HG02623 (cell line): ENCODE measurements around the gene RUSF1.
A peak's percentile ranks its signal among the peaks of the same experiment; 100 is the strongest.
"Not testable (repeated sequence)": the region's sequence is repeated elsewhere in the genome, so short reads cannot be mapped to it uniquely, and the experiment has no call there.

Experiments
- ATAC-seq: cut with Tn5 transposase; IDR thresholded peaks from one replicate; pipeline ENCODE4 v1.9.1; 2021; ENCODE audit warnings: moderate library complexity; ENCODE audit not compliant: unreplicated experiment

The RUSF1 gene

GRCh38 chr16:31487071-31487719 lies 21.0 kb downstream of the RUSF1 start:
- peak; percentile 10 for ATAC-seq

- ATAC-seq: no peak
These were observed 22.1 kb downstream of the RUSF1 start for GRCh38 chr16:31486045-31486444.

GRCh38 chr16:31485571-31485970 lies 22.6 kb downstream of the RUSF1 start:
- ATAC-seq: no peak

- ATAC-seq: no peak
These were observed 23.6 kb downstream of the RUSF1 start for GRCh38 chr16:31484491-31485171.

GRCh38 chr16:31484048-31484447 lies 24.1 kb downstream of the RUSF1 start:
- ATAC-seq: not testable (repeated sequence)

GRCh38 chr16:31483081-31483480 lies 25.1 kb downstream of the RUSF1 start, which contains the start of gene SLC5A2:
Gene SLC5A2, plus strand, starts transcription at chr16:31483123. Its CDS starts 14 bp downstream, at chr16:31483137.
- ATAC-seq: no peak

- no peak for ATAC-seq
These were observed 27.2 kb downstream of the RUSF1 start for GRCh38 chr16:31480851-31481536.

- no peak for ATAC-seq
These were observed 28.4 kb downstream of the RUSF1 start for GRCh38 chr16:31479751-31480150.

- no peak for ATAC-seq
These were observed 29.2 kb downstream of the RUSF1 start for GRCh38 chr16:31478956-31479355.

GRCh38 chr16:31477220-31478216 lies 30.7 kb downstream of the RUSF1 start:
- peak; percentile 17 for ATAC-seq

GRCh38 chr16:31476303-31477219 lies 31.6 kb downstream of the RUSF1 start:
- ATAC-seq: peak; percentile 63

- ATAC-seq: no peak
These were observed 32.3 kb downstream of the RUSF1 start for GRCh38 chr16:31475946-31476302.

GRCh38 chr16:31474773-31475738 lies 33.1 kb downstream of the RUSF1 start:
- no peak for ATAC-seq

- no peak for ATAC-seq
These were observed 33.9 kb downstream of the RUSF1 start for GRCh38 chr16:31474173-31474714.

GRCh38 chr16:31473264-31473984 lies 34.8 kb downstream of the RUSF1 start:
- no peak for ATAC-seq

GRCh38 chr16:31472709-31473203 lies 35.4 kb downstream of the RUSF1 start:
- no peak for ATAC-seq

- ATAC-seq: no peak
These were observed 36.1 kb downstream of the RUSF1 start, which contains the start of gene TGFB1I1 for GRCh38 chr16:31471875-31472708. Gene TGFB1I1, plus strand, starts transcription at chr16:31472152. Its CDS starts 37 bp downstream, at chr16:31472189.
